Right atrium auricular region (tissue), 2 donors: ENCODE data around the gene NCKAP5. TPM values are rescaled to one million over a fixed set of nuclear protein-coding genes. Genes with fewer than 3 reads are reported as not detected.

Experiments
- DNase-seq: peaks from one replicate; pipeline ENCODE4 v3.0.0-alpha.2; 2019; ENCODE audit warnings: low spot score
- H3K27ac ChIP-seq, 2 donors: fragments of 200-600 bp; sonication (generic); 1 replicate in 1 of 2; 2 replicates in 1 of 2; pipeline ENCODE4 v1.5.1; 2016 to 2019
- H3K27me3 ChIP-seq, 2 donors: fragments of 200-600 bp; sonication (generic); one replicate each; pipeline versions ENCODE4 v1.5.1 to v1.6.0; 2017 to 2019
- H3K36me3 ChIP-seq: fragments of 200-600 bp; sonication (generic); one replicate; pipeline ENCODE4 v1.5.1; 2016
- H3K4me1 ChIP-seq, 2 donors: fragments of 200-600 bp; sonication (generic); one replicate each; pipeline versions ENCODE4 v1.5.1 to v1.6.0; 2017 to 2019
- H3K4me3 ChIP-seq, 2 donors: fragments of 200-600 bp; sonication (generic); 1 replicate in 1 of 2; 2 replicates in 1 of 2; pipeline ENCODE4 v1.5.1; 2017 to 2019; ENCODE audit warnings: mild to moderate bottlenecking in 1 of 2, moderate library complexity in 1 of 2
- H3K9me3 ChIP-seq, 2 donors: fragments of 200-600 bp; sonication (generic); one replicate each; pipeline ENCODE4 v1.5.1; 2019
- CTCF ChIP-seq, 2 donors: fragments of 200-600 bp; sonication (generic); IDR thresholded peaks; one replicate each; pipeline ENCODE4 v1.5.1; 2019; ENCODE audit warnings: antibody characterized with exemption in 2 of 2
- total RNA-seq, 2 donors: library from RNA; depleted of rRNA; stranded (reverse); fragments of >200 nt; gene quantifications; one replicate each; pipeline ENCODE4 v1.1.0, GENCODE V29; 2016

The NCKAP5 gene
- total RNA-seq, 2 donors from 2014 or later, result 3.6 to 5.4 TPM

DNA sequence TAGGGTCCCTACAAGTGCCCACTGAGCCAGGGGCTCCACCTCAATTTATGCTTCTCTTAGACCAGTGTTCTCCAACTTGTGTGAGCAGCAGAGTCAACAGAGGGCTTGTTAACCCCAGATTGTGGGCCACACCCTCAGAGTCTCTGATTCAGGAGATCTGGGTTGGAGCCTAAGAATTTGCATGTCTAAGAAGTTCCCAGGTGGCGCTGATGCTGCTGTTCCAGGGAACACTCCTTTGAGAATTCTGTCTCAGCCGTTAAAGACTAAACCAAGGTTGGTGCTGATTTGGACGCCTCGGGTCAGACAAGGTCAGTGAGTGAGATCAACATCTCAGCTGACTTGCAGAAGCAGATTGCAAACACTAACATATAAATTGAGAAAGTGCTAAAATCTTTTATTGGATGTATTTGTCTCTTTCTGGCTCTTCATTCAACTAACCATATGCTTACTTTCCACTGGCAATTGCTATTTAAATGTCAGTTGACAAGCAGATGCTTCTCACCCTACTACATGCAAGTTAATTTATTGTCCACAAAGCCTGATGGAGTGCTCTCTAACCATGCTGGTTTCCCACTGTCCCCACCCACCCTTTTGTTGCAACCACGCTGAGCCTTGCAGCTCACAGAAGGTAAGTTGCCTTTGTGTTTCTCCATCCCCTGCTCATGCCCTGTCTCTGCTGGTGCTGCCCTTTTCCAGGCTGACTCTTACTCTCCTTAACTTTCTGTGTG, 929.8 kb downstream of the NCKAP5 start:
- H3K9me3 ChIP-seq, result no peaks in the 10 kb centered on the region
- H3K4me3 ChIP-seq, result no peak overlapping the region
- no peak for TF ChIP-seq CTCF (IDR thresholded peaks at IDR 0.05)
- no peaks in the 10 kb centered on the region for H3K4me1 ChIP-seq
- DNase-seq, result no peak
- H3K27me3 ChIP-seq, result no peaks in the 10 kb centered on the region
- no peak overlapping the region for H3K27ac ChIP-seq
- H3K36me3 ChIP-seq, result no peaks in the 10 kb centered on the region

GRCh38 chr2:132636346-132636745, 931.9 kb downstream of the NCKAP5 start:
- Histone ChIP-seq H3K4me1 (no peaks in the 10 kb centered on the region), H3K27me3 (no peaks in the 10 kb centered on the region), H3K4me3 (no peak overlapping the region), H3K36me3 (no peaks in the 10 kb centered on the region), H3K27ac (no peak overlapping the region), H3K9me3 (no peaks in the 10 kb centered on the region)
- no peak for TF ChIP-seq CTCF (IDR thresholded peaks at IDR 0.05)
- no peak for DNase-seq

- H3K27ac ChIP-seq, result no peak overlapping the region
- no peak overlapping the region for H3K4me3 ChIP-seq
- no peak for DNase-seq
- H3K27me3 ChIP-seq, result no peaks in the 10 kb centered on the region
- H3K9me3 ChIP-seq, result no peaks in the 10 kb centered on the region
- TF ChIP-seq CTCF (IDR thresholded peaks at IDR 0.05), result no peak
- no peaks in the 10 kb centered on the region for H3K36me3 ChIP-seq
- H3K4me1 ChIP-seq, result no peaks in the 10 kb centered on the region
Observed at GRCh38 chr2:132633635-132634034, 934.6 kb downstream of the NCKAP5 start.

DNA sequence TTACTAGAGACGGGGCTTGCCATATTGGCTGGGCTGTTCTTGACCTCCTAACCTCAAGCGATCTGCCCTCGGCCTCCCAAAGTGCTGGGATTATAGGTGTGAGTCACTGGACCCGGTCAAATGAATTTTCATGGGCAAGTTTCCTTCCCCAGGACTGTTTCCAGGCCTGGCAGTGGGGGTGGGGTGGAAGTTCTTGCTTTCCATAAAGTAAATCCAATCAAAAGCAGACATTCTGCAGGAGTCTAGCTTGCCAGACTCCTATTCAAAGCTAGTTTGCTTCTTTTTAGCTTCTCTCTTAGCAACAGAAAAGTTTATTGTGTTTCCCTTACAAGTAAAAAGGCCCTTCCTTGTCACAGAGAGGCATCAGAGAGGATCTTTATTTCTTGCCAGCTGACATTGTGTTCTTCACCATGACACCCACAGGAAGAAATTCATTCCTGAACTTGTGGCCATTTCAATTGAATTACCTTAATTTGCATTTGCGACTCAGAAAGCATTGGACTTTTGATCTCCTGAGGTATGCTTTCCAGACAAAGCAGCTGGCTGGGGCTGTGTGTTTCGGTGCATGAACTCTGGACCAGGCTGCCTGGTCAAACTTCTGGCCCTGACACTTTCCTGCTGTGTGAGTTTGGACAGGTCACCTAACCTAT, 936.1 kb downstream of the NCKAP5 start:
- no peaks in the 10 kb centered on the region for H3K27me3 ChIP-seq
- no peak for DNase-seq
- TF ChIP-seq CTCF (IDR thresholded peaks at IDR 0.05), result no peak
- H3K4me1 ChIP-seq, result no peaks in the 10 kb centered on the region
- no peaks in the 10 kb centered on the region for H3K9me3 ChIP-seq
- no peaks in the 10 kb centered on the region for H3K36me3 ChIP-seq
- no peak overlapping the region for H3K4me3 ChIP-seq
- H3K27ac ChIP-seq, result no peak overlapping the region

GRCh38 chr2:132627536-132627935, 940.7 kb downstream of the NCKAP5 start:
- TF ChIP-seq CTCF (IDR thresholded peaks at IDR 0.05), result no peak

More at GRCh38 chr2:132627536-132627935, 940.7 kb downstream of the NCKAP5 start:
- H3K27me3 ChIP-seq, result no peaks in the 10 kb centered on the region
- H3K27ac ChIP-seq, result no peak overlapping the region
- H3K4me3 ChIP-seq, result no peak overlapping the region
- H3K9me3 ChIP-seq, result no peaks in the 10 kb centered on the region
- no peaks in the 10 kb centered on the region for H3K36me3 ChIP-seq
- DNase-seq, result no peak
- H3K4me1 ChIP-seq, result no peaks in the 10 kb centered on the region
